ENCODE measurements around the gene ABCC11. TPM values are rescaled to one million over a fixed set of nuclear protein-coding genes. Genes with fewer than 3 reads are reported as not detected.
A peak's percentile ranks its signal among the peaks of the same experiment; 100 is the strongest.

ABCC11 gene
- polyA plus RNA-seq, 1 donor = 0.18 TPM

- no peak for DNase-seq (ENCODE audit: low read depth)
Observed at GRCh38 chr16:48129926-48130325, 117.4 kb downstream of the ABCC11 start.

- no peak for DNase-seq (ENCODE audit: low read depth)
Observed at GRCh38 chr16:48128769-48129168, 118.6 kb downstream of the ABCC11 start.

- no peak for DNase-seq (ENCODE audit: low read depth)
Observed at GRCh38 chr16:48126801-48127644, 120.3 kb downstream of the ABCC11 start.

- peak; percentile 6 for DNase-seq (ENCODE audit: low read depth)
Observed at GRCh38 chr16:48125888-48126287, 121.5 kb downstream of the ABCC11 start.

GRCh38 chr16:48124266-48124665 lies 123.1 kb downstream of the ABCC11 start:
- DNase-seq (ENCODE audit: low read depth) = no peak

- no peak for DNase-seq (ENCODE audit: low read depth)
Observed at GRCh38 chr16:48123104-48123788, 124.1 kb downstream of the ABCC11 start.

GRCh38 chr16:48121276-48121675 lies 126.1 kb downstream of the ABCC11 start:
- DNase-seq (ENCODE audit: low read depth) = no peak

GRCh38 chr16:48118841-48119240 lies 128.5 kb downstream of the ABCC11 start:
- no peak for DNase-seq (ENCODE audit: low read depth)

- DNase-seq (ENCODE audit: low read depth) = no peak
Observed at GRCh38 chr16:48117217-48118105, 129.9 kb downstream of the ABCC11 start.

Other genes starting within 250 kb of the ABCC11 start
- 0.33 TPM for gene ABCC12, start 91.5 kb downstream of the ABCC11 start, polyA plus RNA-seq (ENCODE audit: insufficient read length)
- 41.1 TPM for gene LONP2, start 3.2 kb downstream of the ABCC11 start, polyA plus RNA-seq (ENCODE audit: insufficient read length)
- 27.5 TPM for gene SIAH1, start 137.9 kb upstream of the ABCC11 start, polyA plus RNA-seq (ENCODE audit: insufficient read length)